A673 (cell line): ENCODE data around the gene ADGRD1.

Experiments used
- EZH2 ChIP-seq: fragments of 200-600 bp; sonication (generic); IDR thresholded peaks from 2 replicates; pipeline ENCODE4 v1.6.1; 2017; ENCODE audit warnings: borderline replicate concordance, low read depth, mild to moderate bottlenecking, mixed read lengths, antibody characterized with exemption, low read length; ENCODE audit not compliant: poor library complexity, severe bottlenecking
- TF ChIP-seq, protein P1 (sequence below): fragments of 300-800, 200-600 bp; sonication (generic); conservative IDR thresholded peaks from 2 replicates; pipeline ENCODE4 v1.5.1; 2017; ENCODE audit warnings: low read depth, mild to moderate bottlenecking, antibody characterized with exemption, low read length, moderate library complexity, mixed read lengths

DNA sequence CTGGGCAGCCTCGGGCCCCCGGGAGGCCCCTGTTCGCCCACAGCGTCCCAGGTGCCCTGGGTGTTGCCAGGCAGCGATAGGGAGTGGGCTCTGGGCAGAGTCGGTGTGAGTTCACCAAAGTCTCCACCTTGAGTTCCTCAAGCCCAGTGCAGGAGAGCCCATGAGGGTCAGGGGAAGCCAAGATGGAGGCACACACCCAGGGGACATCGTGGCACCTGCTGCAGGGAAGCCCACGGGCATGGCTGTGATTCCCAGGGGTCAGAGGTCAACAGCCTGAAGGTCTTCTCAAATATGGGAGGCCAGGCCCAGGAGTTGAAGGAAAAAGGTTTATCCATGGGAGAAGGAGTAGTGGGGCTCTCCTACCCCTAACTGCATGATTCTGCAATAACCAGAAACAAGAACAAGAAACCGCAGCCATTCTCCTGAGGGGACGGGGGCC, 148.8 kb downstream of the ADGRD1 start:
- TF ChIP-seq, protein P1, sequence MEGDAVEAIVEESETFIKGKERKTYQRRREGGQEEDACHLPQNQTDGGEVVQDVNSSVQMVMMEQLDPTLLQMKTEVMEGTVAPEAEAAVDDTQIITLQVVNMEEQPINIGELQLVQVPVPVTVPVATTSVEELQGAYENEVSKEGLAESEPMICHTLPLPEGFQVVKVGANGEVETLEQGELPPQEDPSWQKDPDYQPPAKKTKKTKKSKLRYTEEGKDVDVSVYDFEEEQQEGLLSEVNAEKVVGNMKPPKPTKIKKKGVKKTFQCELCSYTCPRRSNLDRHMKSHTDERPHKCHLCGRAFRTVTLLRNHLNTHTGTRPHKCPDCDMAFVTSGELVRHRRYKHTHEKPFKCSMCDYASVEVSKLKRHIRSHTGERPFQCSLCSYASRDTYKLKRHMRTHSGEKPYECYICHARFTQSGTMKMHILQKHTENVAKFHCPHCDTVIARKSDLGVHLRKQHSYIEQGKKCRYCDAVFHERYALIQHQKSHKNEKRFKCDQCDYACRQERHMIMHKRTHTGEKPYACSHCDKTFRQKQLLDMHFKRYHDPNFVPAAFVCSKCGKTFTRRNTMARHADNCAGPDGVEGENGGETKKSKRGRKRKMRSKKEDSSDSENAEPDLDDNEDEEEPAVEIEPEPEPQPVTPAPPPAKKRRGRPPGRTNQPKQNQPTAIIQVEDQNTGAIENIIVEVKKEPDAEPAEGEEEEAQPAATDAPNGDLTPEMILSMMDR = no peak
- no peak for TF ChIP-seq EZH2
